ENCODE results near the gene DSTYK.
"Not testable (repeated sequence)": the region's sequence is repeated elsewhere in the genome, so short reads cannot be mapped to it uniquely, and the experiment has no call there.

Gene DSTYK

GRCh38 chr1:205186191-205186590 is 25.3 kb downstream of the DSTYK start:
- Histone ChIP-seq H3K4me1 (no peaks in the 10 kb centered on the region), H3K4me2 (ENCODE audit: low read length) (no peak overlapping the region), H3K27ac (no peak overlapping the region), H2AFZ (no peak overlapping the region), H3K9ac (no peak overlapping the region), H3K79me2 (no peaks in the 10 kb centered on the region), H3K27me3 (ENCODE audit: control insufficient read depth, insufficient read depth, low read length) (no peaks in the 10 kb centered on the region), H3K4me3 (ENCODE audit: low read depth, low read length) (no peak overlapping the region), H3K9me3 (ENCODE audit: control insufficient read depth, low read length) (no peaks in the 10 kb centered on the region), H3K36me3 (ENCODE audit: control insufficient read depth, insufficient read depth, low read length) (no peaks in the 10 kb centered on the region)
- TF ChIP-seq CTCF (IDR thresholded peaks at IDR 0.05) = no peak

DNA sequence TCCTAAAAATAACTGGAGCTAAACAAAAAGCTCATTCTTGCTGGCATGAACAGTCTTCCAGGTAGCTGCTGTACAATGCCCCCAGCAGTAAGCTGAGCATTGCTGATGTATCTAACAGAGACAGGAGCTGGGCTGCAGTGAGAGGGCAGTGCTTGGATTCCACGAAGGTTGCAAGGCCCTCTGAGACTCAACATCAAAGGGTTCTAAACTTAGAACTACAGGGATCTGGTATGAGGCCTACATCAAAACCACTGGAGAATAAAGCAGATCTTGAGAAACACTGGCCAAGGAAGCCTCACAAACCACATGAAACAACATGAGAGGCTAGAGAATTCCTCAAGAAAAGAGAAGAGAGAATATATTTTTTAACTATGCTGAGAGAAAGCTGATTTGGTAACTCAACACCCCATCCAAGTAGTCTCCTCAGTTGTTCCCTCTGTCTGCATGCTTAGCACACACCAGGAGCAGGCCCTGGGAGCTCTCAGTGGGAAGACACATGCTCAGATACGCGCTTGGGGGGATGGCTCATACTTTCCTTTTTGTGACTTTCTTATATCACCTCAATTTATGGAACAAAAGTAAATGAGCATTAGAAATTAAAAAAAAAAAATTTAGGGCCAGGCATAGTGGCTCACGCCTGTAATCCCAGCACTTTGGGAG is 27.7 kb downstream of the DSTYK start:
- Histone ChIP-seq H3K4me2 (ENCODE audit: low read length) (no peak overlapping the region), H3K9me3 (ENCODE audit: control insufficient read depth, low read length) (no peaks in the 10 kb centered on the region), H3K9ac (no peak overlapping the region), H3K79me2 (peaks cover 2% of the 10 kb centered on the region), H3K4me3 (ENCODE audit: low read depth, low read length) (no peak overlapping the region), H3K4me1 (no peaks in the 10 kb centered on the region), H2AFZ (no peak overlapping the region), H3K36me3 (ENCODE audit: control insufficient read depth, insufficient read depth, low read length) (no peaks in the 10 kb centered on the region), H3K27ac (no peak overlapping the region), H3K27me3 (ENCODE audit: control insufficient read depth, insufficient read depth, low read length) (no peaks in the 10 kb centered on the region)
- TF ChIP-seq CTCF (IDR thresholded peaks at IDR 0.05) = no peak

DNA sequence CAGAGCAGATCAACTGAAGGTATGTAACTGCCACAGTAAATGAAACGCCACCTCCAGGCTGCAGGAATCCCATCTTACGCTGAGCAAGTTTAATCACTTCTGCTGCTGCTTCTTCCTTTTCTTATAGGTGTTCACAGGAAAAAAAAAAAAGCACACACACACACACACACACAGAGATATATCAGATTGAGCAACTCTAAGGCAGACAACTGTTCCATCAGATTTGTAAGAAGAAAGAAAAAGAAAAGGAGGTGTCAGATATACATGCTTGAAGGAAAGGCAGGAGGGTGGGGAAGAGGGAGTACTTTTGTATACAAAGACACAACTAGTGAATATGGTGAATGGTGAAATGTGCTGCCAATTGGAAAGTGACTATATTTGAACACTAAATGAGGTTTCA is 28.6 kb downstream of the DSTYK start:
- H3K27ac ChIP-seq = peak overlapping the region; percentile 15
- H3K4me3 ChIP-seq (ENCODE audit: low read depth, low read length) = no peak overlapping the region
- H3K36me3 ChIP-seq (ENCODE audit: control insufficient read depth, insufficient read depth, low read length) = no peaks in the 10 kb centered on the region

DNA sequence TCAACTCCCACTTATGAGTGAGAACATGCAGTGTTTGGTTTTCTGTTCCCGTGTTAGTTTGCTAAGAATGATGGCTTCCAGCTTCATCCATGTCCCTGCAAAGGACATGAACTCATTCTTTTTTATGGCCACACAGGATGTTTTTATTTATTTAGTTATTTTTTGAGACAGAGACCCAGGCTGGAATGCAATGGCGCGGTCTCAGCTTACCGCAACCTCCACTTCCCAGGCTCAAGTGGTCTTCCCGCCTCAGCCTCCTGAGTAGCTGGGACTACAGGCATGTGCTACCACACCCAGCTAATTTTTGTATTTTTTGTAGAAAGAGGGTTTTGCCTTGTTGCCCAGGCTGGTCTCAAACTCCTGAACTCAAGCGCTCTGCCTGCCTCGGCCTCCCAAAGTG is 31.2 kb downstream of the DSTYK start:
- H3K4me3 ChIP-seq (ENCODE audit: low read depth, low read length); H3K4me2 ChIP-seq (ENCODE audit: low read length); H3K9ac ChIP-seq; H3K36me3 ChIP-seq (ENCODE audit: control insufficient read depth, insufficient read depth, low read length); H3K9me3 ChIP-seq (ENCODE audit: control insufficient read depth, low read length); H2AFZ ChIP-seq; H3K79me2 ChIP-seq; H3K4me1 ChIP-seq; H3K27me3 ChIP-seq (ENCODE audit: control insufficient read depth, insufficient read depth, low read length); H3K27ac ChIP-seq: not testable (repeated sequence)

More for the DNA sequence above, 28.6 kb downstream of the DSTYK start:
- Histone ChIP-seq H3K27me3 (ENCODE audit: control insufficient read depth, insufficient read depth, low read length) (no peaks in the 10 kb centered on the region), H3K79me2 (peaks cover 3% of the 10 kb centered on the region), H3K9ac (no peak overlapping the region), H3K4me1 (no peaks in the 10 kb centered on the region), H2AFZ (no peak overlapping the region), H3K4me2 (ENCODE audit: low read length) (no peak overlapping the region), H3K9me3 (ENCODE audit: control insufficient read depth, low read length) (no peaks in the 10 kb centered on the region)
- no peak for TF ChIP-seq CTCF (IDR thresholded peaks at IDR 0.05)

- H3K4me2 ChIP-seq (ENCODE audit: low read length) = no peak overlapping the region
- H3K4me3 ChIP-seq (ENCODE audit: low read depth, low read length) = no peak overlapping the region
- no peak overlapping the region for H3K27ac ChIP-seq
- no peak overlapping the region for H2AFZ ChIP-seq
- H3K36me3 ChIP-seq (ENCODE audit: control insufficient read depth, insufficient read depth, low read length) = no peaks in the 10 kb centered on the region
- H3K4me1 ChIP-seq = peaks cover 4% of the 10 kb centered on the region
- no peaks in the 10 kb centered on the region for H3K27me3 ChIP-seq (ENCODE audit: control insufficient read depth, insufficient read depth, low read length)
- H3K79me2 ChIP-seq = peaks cover 3% of the 10 kb centered on the region
- no peaks in the 10 kb centered on the region for H3K9me3 ChIP-seq (ENCODE audit: control insufficient read depth, low read length)
- TF ChIP-seq CTCF (IDR thresholded peaks at IDR 0.05) = no peak
- no peak overlapping the region for H3K9ac ChIP-seq
These were observed 31.7 kb downstream of the DSTYK start for GRCh38 chr1:205179842-205180241.

Measured in parathyroid adenoma (tissue), 2 donors.